Measurements from ENCODE around the gene TMUB2.
A peak's percentile ranks its signal among the peaks of the same experiment; 100 is the strongest.

The TMUB2 gene

DNA sequence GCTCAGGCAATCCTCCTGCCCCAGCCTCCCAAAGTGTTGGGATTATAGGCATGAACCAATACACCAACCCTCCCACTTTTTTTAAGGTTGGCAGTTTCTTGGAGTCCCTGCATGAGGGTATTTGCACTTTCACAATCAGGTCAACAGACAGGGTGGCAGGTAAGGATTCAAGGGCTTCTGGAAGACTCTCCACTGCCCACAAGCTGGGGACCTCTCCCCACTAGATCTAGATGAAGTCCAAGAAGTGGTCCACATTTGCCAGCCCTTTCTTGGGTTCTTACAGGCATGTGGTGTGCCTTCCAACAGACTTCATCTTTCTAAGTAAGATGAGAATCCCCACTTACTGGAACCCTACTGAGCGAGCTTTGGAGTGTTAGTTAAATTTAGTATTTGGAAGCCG, 12.3 kb upstream of the TMUB2 start:
- DNase-seq = no peak
- in situ Hi-C loops (cut with MboI; ENCODE audit: low pct_unique_long_range_greater_than_20kb, low sequenced_read_pairs) = no loop called here

DNA sequence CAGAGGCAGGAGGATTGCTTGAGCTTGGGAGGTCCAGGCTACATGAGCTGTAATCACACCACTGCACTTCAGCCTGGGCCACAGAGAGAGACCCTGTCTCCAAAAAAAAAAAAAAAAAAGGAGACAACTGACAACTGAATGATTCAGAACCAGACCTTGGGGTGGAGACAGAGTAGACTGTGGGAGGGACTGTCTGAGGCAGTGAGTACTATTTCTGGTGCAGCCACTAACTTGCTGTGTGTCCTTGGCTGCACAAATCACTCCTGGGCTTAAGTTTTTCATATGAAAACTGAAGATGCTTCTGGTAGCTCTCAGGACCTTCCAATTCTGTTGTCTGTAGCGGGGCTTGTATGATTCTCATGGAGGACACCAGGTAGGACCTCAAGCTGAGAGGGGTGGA, 10.5 kb upstream of the TMUB2 start:
- no peak for DNase-seq
- in situ Hi-C loops (cut with MboI; ENCODE audit: low pct_unique_long_range_greater_than_20kb, low sequenced_read_pairs) = no loop called here

GRCh38 chr17:44176671-44177501, 9.9 kb upstream of the TMUB2 start:
- in situ Hi-C loops (cut with MboI; ENCODE audit: low pct_unique_long_range_greater_than_20kb, low sequenced_read_pairs) = no loop called here
- no peak for DNase-seq

GRCh38 chr17:44177640-44178039, 9.1 kb upstream of the TMUB2 start:
- no peak for DNase-seq
- in situ Hi-C loops (cut with MboI; ENCODE audit: low pct_unique_long_range_greater_than_20kb, low sequenced_read_pairs) = no loop called here

DNA sequence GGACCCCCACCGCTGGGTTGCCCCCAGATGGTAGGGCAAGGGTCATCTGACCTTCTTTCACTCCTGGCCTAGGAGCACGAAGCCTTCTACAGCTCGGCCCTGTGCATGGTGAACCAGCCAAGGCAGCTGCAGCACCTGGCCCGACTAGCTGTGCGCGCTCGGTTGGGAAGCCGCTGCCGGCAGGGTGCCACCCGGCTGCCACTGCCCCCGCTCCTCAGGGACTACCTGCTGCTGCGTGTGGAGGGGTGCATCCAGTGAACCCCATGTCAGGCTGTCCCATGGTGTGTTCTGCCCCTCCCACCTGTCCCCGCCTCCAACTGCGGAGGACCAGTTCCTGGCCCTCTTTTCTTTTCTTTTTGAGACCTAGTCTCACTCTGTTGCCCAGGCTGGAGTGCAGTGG, 8.6 kb upstream of the TMUB2 start:
- in situ Hi-C loops (cut with MboI; ENCODE audit: low pct_unique_long_range_greater_than_20kb, low sequenced_read_pairs) = no loop called here
- DNase-seq = no peak

DNA sequence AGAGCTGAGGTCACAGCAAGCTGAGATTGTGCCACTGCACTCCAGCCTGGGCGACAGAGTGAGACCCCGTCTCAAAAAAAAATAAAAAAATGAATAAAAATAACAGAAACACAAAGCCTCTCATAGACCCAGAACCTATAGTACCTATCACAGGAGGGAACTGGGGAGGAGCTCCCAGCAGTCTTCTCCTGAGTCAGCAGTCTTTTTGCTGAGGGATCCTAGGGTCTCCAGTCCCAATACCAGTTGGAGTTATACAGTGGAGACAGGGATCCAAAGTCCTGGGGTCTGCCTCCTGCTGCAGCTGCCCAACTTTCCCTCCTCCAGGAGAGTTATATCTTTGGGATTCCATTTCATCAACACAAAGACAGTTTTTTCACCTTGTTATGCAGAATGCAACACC, 3.7 kb upstream of the TMUB2 start:
- in situ Hi-C loops (cut with MboI; ENCODE audit: low pct_unique_long_range_greater_than_20kb, low sequenced_read_pairs) = no loop called here

DNA sequence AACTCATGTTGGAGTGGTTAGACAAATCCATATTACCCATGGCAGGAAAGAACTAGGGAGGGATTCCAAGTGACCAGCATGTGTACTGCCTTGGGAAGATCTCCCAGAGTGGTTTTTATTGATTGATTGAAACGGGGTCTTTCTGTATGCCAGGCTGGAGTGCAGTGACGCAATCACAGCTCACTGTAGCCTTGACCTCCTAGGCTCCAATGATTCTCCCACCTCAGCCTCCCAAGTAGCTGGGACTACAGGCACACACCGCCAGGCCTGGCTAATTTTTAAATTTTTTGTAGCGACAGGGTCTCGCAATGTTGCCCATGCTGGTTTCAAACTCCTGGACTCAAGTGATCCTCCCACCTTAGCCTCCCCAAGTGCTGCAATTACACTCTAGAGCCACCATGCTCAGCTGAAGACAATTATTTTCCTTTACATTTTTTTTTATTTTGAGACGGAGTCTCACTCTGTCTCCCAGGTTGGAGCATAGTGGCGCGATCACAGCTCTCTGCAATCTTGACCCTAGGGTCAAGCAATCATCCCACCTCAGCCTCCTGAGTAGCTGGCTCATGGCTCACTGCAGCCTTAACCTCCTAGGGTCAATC, 2.5 kb upstream of the TMUB2 start:
- in situ Hi-C loops (cut with MboI; ENCODE audit: low pct_unique_long_range_greater_than_20kb, low sequenced_read_pairs) = no loop called here

More for the DNA sequence above, 3.7 kb upstream of the TMUB2 start:
- no peak for DNase-seq

DNA sequence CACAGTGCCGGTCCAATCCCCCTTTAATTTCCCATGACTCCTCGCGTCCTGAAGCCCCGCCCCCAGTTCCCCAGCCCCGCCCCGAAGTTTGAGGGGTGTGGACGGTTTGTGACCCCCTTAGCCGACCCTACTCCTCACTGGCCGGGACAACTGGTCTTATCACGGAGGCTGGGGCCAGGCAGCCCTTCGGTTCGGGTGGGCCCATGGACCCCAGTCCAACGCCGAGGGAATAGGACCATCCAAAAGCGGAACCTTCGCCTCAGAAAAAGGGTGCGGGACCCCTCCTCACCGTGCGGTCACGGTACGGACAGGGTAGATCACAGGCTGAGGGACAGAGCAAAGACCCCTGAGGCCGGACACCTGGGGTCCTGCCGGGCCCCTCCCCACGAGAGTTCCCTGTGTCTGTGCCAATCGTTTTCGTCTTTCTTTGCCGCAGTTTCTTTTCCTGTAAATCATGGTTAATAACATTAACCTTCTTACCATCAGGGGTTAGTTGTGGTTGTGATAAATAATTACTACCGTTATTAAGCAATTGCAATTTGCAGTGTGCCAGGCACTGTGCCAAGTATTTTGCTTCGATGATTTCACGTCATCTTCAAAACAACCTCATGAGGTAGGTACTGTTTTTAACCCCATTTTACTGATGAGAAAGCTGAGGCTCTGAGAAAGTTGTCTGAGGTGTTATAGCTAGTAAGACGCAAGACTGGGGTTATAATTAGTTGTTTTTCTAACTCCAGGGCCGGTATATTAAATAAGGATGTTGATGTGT, 543 bp downstream of the TMUB2 start:
- in situ Hi-C loops (cut with MboI; ENCODE audit: low pct_unique_long_range_greater_than_20kb, low sequenced_read_pairs) = no loop called here
- DNase-seq = no peak

More for the DNA sequence above, 2.5 kb upstream of the TMUB2 start:
- no peak for DNase-seq

- no peak for DNase-seq
- in situ Hi-C loops (cut with MboI; ENCODE audit: low pct_unique_long_range_greater_than_20kb, low sequenced_read_pairs) = no loop called here
Observed at GRCh38 chr17:44188576-44189403, 2.0 kb downstream of the TMUB2 start.

DNA sequence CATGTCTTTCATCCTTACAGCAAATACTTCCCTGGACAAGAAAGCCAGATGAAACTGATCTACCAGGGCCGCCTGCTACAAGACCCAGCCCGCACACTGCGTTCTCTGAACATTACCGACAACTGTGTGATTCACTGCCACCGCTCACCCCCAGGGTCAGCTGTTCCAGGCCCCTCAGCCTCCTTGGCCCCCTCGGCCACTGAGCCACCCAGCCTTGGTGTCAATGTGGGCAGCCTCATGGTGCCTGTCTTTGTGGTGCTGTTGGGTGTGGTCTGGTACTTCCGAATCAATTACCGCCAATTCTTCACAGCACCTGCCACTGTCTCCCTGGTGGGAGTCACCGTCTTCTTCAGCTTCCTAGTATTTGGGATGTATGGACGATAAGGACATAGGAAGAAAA, 3.7 kb downstream of the TMUB2 start:
- no peak for DNase-seq
- in situ Hi-C loops (cut with MboI; ENCODE audit: low pct_unique_long_range_greater_than_20kb, low sequenced_read_pairs) = no loop called here

DNA sequence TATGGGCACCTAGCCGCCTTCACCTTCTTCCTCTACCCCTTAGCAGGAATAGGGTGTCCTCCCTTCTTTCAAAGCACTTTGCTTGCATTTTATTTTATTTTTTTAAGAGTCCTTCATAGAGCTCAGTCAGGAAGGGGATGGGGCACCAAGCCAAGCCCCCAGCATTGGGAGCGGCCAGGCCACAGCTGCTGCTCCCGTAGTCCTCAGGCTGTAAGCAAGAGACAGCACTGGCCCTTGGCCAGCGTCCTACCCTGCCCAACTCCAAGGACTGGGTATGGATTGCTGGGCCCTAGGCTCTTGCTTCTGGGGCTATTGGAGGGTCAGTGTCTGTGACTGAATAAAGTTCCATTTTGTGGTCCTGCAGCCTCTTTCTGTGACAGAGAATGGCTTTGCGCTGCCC, 4.6 kb downstream of the TMUB2 start:
- no peak for DNase-seq
- in situ Hi-C loops (cut with MboI; ENCODE audit: low pct_unique_long_range_greater_than_20kb, low sequenced_read_pairs) = no loop called here

- no peak for DNase-seq
- in situ Hi-C loops (cut with MboI; ENCODE audit: low pct_unique_long_range_greater_than_20kb, low sequenced_read_pairs) = no loop called here
Observed at GRCh38 chr17:44191941-44192496, 5.2 kb downstream of the TMUB2 start.

DNA sequence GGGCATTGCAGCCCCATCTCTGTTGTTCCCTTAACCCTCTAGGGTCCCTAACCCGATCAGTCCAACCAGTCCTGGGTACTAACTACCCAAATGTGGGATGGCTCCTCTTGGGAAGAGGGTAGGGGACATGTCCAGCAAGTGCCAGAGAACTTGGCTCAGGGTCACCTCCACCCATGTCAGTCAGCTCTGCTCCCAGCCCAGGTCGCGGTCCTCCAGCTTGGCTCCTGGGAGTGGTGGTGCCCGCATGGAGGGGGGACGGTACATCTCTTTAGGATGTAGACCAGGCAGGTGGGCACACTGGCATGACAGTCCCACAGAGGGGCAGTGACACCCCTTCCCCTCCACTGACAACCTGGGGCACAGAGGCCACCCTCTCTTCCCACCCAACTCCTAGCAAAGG, 6.0 kb downstream of the TMUB2 start:
- DNase-seq = no peak
- in situ Hi-C loops (cut with MboI; ENCODE audit: low pct_unique_long_range_greater_than_20kb, low sequenced_read_pairs) = no loop called here

GRCh38 chr17:44193326-44194084, 6.7 kb downstream of the TMUB2 start:
- no peak for DNase-seq
- in situ Hi-C loops (cut with MboI; ENCODE audit: low pct_unique_long_range_greater_than_20kb, low sequenced_read_pairs) = no loop called here

GRCh38 chr17:44197107-44197506, 10.3 kb downstream of the TMUB2 start:
- in situ Hi-C loops (cut with MboI; ENCODE audit: low pct_unique_long_range_greater_than_20kb, low sequenced_read_pairs) = no loop called here
- no peak for DNase-seq

DNA sequence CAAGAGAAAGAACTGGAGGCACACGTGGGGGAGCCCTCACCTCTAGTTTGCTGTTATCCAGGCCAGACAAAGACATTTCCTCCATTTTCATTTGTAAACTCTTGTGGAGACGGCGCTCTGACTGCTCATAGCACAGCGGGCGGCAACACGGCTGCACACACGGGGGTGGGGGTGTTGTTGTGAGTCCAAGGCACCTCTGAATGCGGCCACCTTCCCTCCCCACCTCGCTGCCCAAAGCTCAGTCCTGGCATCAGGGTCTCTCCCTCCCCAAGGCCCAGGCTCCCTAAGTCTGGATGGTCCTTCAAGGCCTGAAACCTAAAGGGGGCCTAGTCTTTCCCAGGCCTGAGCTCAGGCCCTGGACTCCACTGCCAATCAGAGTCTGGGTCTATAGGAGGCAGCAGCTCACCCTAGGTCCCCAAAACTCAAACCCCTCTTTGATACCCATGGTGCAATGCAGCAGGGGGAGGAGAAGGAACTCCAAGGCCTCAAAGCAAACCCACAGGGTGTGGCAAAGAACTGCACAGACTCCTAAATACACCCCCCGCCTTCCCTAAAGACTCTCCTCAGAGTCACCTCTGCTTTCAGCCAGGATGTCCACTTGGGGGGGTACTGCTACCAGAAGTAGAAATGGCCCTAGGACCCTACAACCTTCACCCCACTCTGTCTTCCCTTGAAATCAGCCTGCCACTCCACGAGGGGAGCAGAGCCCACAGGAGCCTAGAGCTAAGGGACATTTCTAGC, 11.4 kb downstream of the TMUB2 start:
- DNase-seq = peak; percentile 73
- in situ Hi-C loops (cut with MboI; ENCODE audit: low pct_unique_long_range_greater_than_20kb, low sequenced_read_pairs) = no loop called here

GRCh38 chr17:44198721-44199552, 12.2 kb downstream of the TMUB2 start:
- in situ Hi-C loops (cut with MboI; ENCODE audit: low pct_unique_long_range_greater_than_20kb, low sequenced_read_pairs) = no loop called here
- DNase-seq = peak; percentile 43

All from KBM-7 (cell line).